Progenitor cell of endocrine pancreas (in vitro differentiated cells): ENCODE data around the gene CSNK1G2. TPM values are rescaled to one million over a fixed set of nuclear protein-coding genes. Genes with fewer than 3 reads are reported as not detected.
A peak's percentile ranks its signal among the peaks of the same experiment; 100 is the strongest.

Source experiments
- DNase-seq: peaks from one replicate; pipeline ENCODE4 v3.0.0; 2021; ENCODE audit warnings: low spot score; ENCODE audit not compliant: unreplicated experiment
- H3K27ac Mint-ChIP-seq: 2 replicates; pipeline ENCODE4 v1.8.0; 2021; ENCODE audit warnings: mild to moderate bottlenecking, moderate library complexity, mixed read lengths
- H3K27me3 Mint-ChIP-seq: 2 replicates; pipeline ENCODE4 v1.8.0; 2021; ENCODE audit warnings: mixed read lengths
- H3K36me3 Mint-ChIP-seq: 2 replicates; pipeline ENCODE4 v1.8.0; 2022; ENCODE audit warnings: mixed read lengths; ENCODE audit not compliant: insufficient read depth
- H3K4me1 Mint-ChIP-seq: 2 replicates; pipeline ENCODE4 v1.8.0; 2021; ENCODE audit warnings: low read depth, mixed read lengths
- H3K4me3 Mint-ChIP-seq: 2 replicates; pipeline ENCODE4 v1.8.0; 2021; ENCODE audit warnings: low read depth, mild to moderate bottlenecking, moderate library complexity, mixed read lengths
- H3K9me3 Mint-ChIP-seq: 2 replicates; pipeline ENCODE4 v1.8.0; 2021; ENCODE audit warnings: low read depth, mixed read lengths
- total RNA-seq: library from RNA; stranded (reverse); gene quantifications from 2 replicates; pipeline ENCODE4 v1.2.1, GENCODE V29; 2021
- TF ChIP-seq, protein P1 (sequence below): fragments of 200-600 bp; sonication (generic); IDR thresholded peaks from one replicate; pipeline ENCODE4 v1.5.0; 2021; ENCODE audit warnings: antibody characterized with exemption, mild to moderate bottlenecking; ENCODE audit not compliant: unreplicated experiment

The CSNK1G2 gene
- total RNA-seq, 1 donor from 2014 or later = 103 TPM

DNA sequence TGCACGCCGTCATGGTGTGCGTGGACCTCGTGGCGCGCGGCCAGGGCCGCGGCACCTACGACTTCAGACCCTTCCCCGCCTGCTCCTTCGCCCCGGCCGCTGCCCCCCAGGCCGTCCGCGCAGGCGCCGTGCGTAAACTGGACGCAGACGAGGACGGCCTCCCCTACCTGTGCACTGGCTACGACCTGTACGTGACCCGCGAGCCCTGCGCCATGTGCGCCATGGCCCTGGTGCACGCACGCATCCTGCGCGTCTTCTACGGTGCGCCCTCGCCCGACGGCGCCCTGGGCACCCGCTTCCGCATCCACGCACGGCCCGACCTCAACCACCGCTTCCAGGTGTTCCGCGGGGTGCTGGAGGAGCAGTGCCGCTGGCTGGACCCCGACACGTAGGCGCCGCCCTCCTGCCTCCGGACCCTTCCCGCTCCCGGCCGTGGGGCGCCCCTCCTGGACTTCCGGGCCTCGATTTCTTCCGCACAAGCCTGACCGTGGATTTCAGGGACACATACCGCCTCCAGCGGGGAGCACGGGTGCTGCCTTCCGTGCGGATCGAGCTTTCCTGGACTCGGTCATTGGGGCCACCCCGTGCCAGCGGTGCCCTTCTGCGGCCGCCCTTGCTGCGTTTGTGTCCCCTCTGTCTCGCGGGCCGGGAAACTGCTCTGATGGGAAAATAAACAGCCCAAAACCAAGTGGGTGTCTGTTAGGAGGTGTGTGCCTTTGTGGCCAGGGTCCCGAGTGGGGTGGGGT, 28.0 kb upstream of the CSNK1G2 start:
- peaks cover 7% of the 10 kb centered on the region for H3K36me3 Mint-ChIP-seq
- no peak overlapping the region for H3K27ac Mint-ChIP-seq
- TF ChIP-seq, protein P1, sequence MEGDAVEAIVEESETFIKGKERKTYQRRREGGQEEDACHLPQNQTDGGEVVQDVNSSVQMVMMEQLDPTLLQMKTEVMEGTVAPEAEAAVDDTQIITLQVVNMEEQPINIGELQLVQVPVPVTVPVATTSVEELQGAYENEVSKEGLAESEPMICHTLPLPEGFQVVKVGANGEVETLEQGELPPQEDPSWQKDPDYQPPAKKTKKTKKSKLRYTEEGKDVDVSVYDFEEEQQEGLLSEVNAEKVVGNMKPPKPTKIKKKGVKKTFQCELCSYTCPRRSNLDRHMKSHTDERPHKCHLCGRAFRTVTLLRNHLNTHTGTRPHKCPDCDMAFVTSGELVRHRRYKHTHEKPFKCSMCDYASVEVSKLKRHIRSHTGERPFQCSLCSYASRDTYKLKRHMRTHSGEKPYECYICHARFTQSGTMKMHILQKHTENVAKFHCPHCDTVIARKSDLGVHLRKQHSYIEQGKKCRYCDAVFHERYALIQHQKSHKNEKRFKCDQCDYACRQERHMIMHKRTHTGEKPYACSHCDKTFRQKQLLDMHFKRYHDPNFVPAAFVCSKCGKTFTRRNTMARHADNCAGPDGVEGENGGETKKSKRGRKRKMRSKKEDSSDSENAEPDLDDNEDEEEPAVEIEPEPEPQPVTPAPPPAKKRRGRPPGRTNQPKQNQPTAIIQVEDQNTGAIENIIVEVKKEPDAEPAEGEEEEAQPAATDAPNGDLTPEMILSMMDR = no peak
- no peak for DNase-seq
- no peaks in the 10 kb centered on the region for H3K27me3 Mint-ChIP-seq
- H3K9me3 Mint-ChIP-seq = no peaks in the 10 kb centered on the region
- H3K4me3 Mint-ChIP-seq = no peak overlapping the region
- H3K4me1 Mint-ChIP-seq = no peaks in the 10 kb centered on the region

DNA sequence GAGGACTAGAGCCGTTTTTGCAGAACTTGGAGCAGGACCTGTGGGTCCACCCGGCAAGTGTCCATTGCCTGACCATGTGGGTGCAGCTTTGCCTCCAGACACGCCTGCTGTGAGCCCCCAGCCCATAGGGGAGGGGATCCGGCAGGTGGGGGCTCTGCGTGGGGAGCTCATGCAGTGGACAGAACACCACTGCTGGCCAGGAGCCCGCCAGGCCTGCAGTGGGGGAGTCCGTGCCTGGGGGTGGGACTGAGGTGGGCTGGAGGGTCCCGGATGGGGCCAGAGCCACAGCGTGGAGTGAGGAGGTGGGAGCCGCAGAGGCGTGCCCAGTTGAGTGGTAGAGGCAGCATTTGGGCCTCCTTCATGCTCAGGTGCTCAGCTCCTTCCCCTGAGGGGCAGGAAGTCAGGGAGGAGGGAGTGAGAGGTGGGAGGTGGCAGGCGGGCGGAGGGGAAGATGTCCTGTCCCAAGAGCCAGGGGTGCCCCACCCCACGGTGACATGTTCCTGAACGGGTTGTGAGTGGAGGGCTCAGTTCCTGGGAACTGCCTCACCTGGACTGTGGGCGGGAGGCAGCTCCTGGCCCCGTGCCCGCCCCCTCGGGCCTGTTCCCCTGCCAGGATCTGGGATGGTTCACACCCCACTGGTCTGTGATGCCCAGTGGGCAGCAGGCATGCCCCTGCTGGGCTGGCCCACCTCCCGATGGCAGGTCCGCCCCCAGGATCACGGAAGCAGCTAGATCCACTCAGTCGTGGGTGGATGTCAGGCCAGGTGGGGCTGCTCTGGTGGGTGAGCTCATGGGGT, 27.0 kb upstream of the CSNK1G2 start:
- Mint-ChIP-seq H3K9me3 (no peaks in the 10 kb centered on the region), H3K4me1 (no peaks in the 10 kb centered on the region), H3K36me3 (peaks cover 10% of the 10 kb centered on the region), H3K27me3 (no peaks in the 10 kb centered on the region), H3K27ac (no peak overlapping the region), H3K4me3 (no peak overlapping the region)
- TF ChIP-seq, protein P1 = no peak
- DNase-seq = no peak

DNA sequence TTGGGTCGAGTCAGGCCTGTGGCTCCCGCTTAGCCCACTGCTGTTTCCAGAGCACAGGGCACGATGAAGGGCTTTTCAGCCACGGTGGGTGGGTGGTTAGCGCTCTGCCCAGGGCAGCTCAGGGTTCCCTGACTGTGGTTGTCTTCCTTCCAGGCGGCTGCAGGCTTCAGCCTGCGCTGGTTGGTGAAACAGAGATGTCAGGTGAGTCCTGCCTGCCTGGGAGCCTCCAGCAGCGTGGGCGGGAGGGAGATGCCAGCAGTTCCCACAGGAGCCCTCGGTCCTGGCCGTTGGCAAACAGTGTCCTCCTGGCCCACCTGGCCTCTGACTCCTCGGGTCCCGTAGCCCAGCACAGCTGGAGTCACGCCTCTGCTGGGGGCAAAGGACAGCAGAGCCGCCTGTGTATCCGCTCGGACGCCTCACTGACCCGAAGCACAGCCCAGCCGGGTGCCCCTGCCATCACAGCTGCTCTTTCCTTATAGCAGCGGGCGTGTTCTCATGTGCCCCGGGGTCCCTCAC, 26.1 kb upstream of the CSNK1G2 start:
- Mint-ChIP-seq H3K27me3 (no peaks in the 10 kb centered on the region), H3K4me3 (no peak overlapping the region), H3K9me3 (no peaks in the 10 kb centered on the region), H3K36me3 (peaks cover 10% of the 10 kb centered on the region), H3K27ac (no peak overlapping the region), H3K4me1 (no peaks in the 10 kb centered on the region)
- TF ChIP-seq, protein P1 = no peak
- DNase-seq = no peak

DNA sequence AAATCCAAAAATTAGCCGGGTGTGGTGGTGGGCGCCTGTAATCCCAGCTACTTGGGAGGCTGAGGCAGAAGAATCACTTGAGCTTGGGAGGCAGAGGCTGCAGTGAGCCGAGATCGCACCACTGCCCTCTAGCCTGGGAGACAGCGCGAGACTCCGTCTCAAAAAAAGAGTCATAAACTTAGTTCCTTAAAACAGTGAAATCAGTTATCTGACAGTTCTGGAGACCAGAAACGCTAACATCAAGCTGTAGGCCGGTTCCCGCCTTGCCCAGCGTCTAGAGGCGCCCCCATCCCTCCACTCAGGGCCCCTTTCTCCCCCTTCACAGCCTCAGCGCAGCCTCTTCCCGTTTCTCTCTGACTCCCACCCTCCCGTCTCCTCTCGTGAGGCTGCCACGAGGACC, 23.8 kb upstream of the CSNK1G2 start:
- no peaks in the 10 kb centered on the region for H3K4me1 Mint-ChIP-seq
- no peak for DNase-seq
- TF ChIP-seq, protein P1 = no peak
- H3K27me3 Mint-ChIP-seq = no peaks in the 10 kb centered on the region
- no peaks in the 10 kb centered on the region for H3K9me3 Mint-ChIP-seq
- H3K27ac Mint-ChIP-seq = peak overlapping the region; percentile 41
- no peak overlapping the region for H3K4me3 Mint-ChIP-seq
- peaks cover 11% of the 10 kb centered on the region for H3K36me3 Mint-ChIP-seq

DNA sequence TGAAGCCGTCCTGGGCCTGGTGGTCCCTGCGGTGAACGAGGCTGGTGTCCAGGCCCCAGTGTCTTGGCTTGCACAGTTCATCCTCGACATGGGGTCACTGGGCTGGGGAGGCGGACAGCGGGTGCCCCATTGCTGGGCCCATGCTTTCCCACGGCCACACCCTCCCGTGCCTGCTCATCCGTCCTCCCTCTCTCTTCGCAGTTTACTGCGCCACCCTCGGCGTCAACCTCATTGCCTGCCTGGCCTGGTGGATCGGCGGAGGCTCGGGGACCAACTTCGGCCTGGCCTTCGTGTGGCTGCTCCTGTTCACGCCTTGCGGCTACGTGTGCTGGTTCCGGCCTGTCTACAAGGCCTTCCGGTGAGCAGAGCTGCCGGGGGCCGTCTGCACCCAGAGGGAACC, 23.0 kb upstream of the CSNK1G2 start:
- Mint-ChIP-seq H3K27me3 (no peaks in the 10 kb centered on the region), H3K4me1 (no peaks in the 10 kb centered on the region), H3K36me3 (peaks cover 10% of the 10 kb centered on the region), H3K27ac (no peak overlapping the region), H3K4me3 (no peak overlapping the region), H3K9me3 (no peaks in the 10 kb centered on the region)
- TF ChIP-seq, protein P1 = no peak
- no peak for DNase-seq
